ENCODE results near the gene RHD. TPM values are rescaled to one million over a fixed set of nuclear protein-coding genes. Genes with fewer than 3 reads are reported as not detected.
A peak's percentile ranks its signal among the peaks of the same experiment; 100 is the strongest.

RHD gene
- total and polyA plus RNA-seq, 2 of the 4 experiments (the other 2 are of a cell fraction): not detected

DNA sequence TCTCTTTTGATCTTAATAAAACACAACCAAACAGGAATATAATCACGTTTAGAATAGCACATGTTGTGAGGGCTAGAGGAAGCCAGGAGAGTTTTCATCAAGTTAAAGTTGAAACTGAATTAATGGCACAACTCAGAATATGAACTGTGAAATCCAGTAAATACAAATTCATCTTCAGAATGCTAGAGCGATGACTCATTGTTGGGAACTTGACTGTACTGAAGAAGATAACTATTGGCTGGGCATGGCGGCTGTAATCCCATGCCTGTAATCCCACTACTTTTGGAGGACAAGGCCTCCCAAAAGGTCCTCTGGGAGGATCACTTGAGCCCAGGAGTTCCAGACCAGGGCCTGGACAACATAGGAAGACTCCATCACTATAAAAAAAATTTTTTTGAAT, 48.8 kb upstream of the RHD start:
- no peak overlapping the region for H2AK5ac ChIP-seq (ENCODE audit: low read depth, low read length)
- H3K23ac ChIP-seq (ENCODE audit: low read depth, low read length): no peak overlapping the region
- no peak overlapping the region for H2BK20ac ChIP-seq (ENCODE audit: low read depth, low read length)
- CTCF ChIA-PET: no interaction called here
- H3K9me3 ChIP-seq (ENCODE audit: control insufficient read depth, insufficient read depth, low read length): no peaks in the 10 kb centered on the region
- no peak overlapping the region for H3K4ac ChIP-seq (ENCODE audit: low read depth, low read length)
- no peak overlapping the region for H2BK120ac ChIP-seq (ENCODE audit: low read depth, low read length)
- WGBS, 2 experiments (ENCODE audit: extremely low coverage in 2 of 2, insufficient read length in 1 of 2): no CpG with 5 or more reads among the region's 3 CpGs
- no peak for TF ChIP-seq RCOR1 (IDR thresholded peaks at IDR 0.05; ENCODE audit: insufficient replicate concordance, low read length)
- TF ChIP-seq MAZ (IDR thresholded peaks at IDR 0.05; ENCODE audit: borderline replicate concordance, low read depth, low read length): no peak
- TF ChIP-seq SMC3 (IDR thresholded peaks at IDR 0.05; ENCODE audit: low read depth, low read length): no peak
- TF ChIP-seq FOS (IDR thresholded peaks at IDR 0.05; ENCODE audit: low read depth, low read length): peak; percentile 68
- no peak for TF ChIP-seq RFX5 (IDR thresholded peaks at IDR 0.05; ENCODE audit: low read depth, low read length)
- TF ChIP-seq MAFK (IDR thresholded peaks at IDR 0.05; ENCODE audit: low read depth, low read length): no peak
- TF ChIP-seq, protein P1, sequence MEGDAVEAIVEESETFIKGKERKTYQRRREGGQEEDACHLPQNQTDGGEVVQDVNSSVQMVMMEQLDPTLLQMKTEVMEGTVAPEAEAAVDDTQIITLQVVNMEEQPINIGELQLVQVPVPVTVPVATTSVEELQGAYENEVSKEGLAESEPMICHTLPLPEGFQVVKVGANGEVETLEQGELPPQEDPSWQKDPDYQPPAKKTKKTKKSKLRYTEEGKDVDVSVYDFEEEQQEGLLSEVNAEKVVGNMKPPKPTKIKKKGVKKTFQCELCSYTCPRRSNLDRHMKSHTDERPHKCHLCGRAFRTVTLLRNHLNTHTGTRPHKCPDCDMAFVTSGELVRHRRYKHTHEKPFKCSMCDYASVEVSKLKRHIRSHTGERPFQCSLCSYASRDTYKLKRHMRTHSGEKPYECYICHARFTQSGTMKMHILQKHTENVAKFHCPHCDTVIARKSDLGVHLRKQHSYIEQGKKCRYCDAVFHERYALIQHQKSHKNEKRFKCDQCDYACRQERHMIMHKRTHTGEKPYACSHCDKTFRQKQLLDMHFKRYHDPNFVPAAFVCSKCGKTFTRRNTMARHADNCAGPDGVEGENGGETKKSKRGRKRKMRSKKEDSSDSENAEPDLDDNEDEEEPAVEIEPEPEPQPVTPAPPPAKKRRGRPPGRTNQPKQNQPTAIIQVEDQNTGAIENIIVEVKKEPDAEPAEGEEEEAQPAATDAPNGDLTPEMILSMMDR (conservative IDR thresholded peaks at IDR 0.05; ENCODE audit: low read depth, low read length): no peak
- no peak for TF ChIP-seq CEBPB (IDR thresholded peaks at IDR 0.05; ENCODE audit: low read depth, low read length)
- H3K56ac ChIP-seq (ENCODE audit: extremely low read depth, insufficient read depth, low read length): no peak overlapping the region
- intact Hi-C loops (cut with micrococcal nuclease): loop anchor here (10.0 kb wide), 1 partner anchor 579 kb away; the partner anchor contains the start of gene SRRM1
- no peak overlapping the region for H4K8ac ChIP-seq (ENCODE audit: low read depth in 2 of 2, low read length in 2 of 2)
- no peak overlapping the region for H3K4me3 ChIP-seq (ENCODE audit: insufficient read depth, low read depth, low read length)
- H3K27ac ChIP-seq (ENCODE audit: insufficient read depth, low read length): no peak overlapping the region
- no peaks in the 10 kb centered on the region for H3K9me1 ChIP-seq (ENCODE audit: insufficient read depth, low read length)
- no peak overlapping the region for H4K91ac ChIP-seq (ENCODE audit: insufficient read depth, low read depth, low read length)
- no peaks in the 10 kb centered on the region for H3K4me1 ChIP-seq (ENCODE audit: control insufficient read depth, insufficient read depth, low read length)
- H3K27me3 ChIP-seq (ENCODE audit: control insufficient read depth, insufficient read depth, low read length): no peaks in the 10 kb centered on the region
- no peak overlapping the region for H4K5ac ChIP-seq (ENCODE audit: low read depth, low read length)
- no peaks in the 10 kb centered on the region for H4K20me1 ChIP-seq (ENCODE audit: insufficient read depth, low read length)
- POLR2A ChIA-PET (ENCODE audit: unreplicated experiment): no interaction called here
- H3K14ac ChIP-seq (replicated peaks; ENCODE audit: low read depth, low read length): no peak overlapping the region
- H3K4me2 ChIP-seq (ENCODE audit: low read depth, low read length): no peak overlapping the region
- dilution Hi-C loops (cut with HindIII; ENCODE audit: low sequenced_read_pairs, unreplicated experiment): loop anchor here (25.0 kb wide), 1 partner anchor 561 kb away; no protein-coding TSS in a partner anchor
- ATAC-seq (ENCODE audit: low read depth): peak; percentile 48
- in situ Hi-C loops (cut with MboI; ENCODE audit: low sequenced_read_pairs): no loop called here
- H2BK5ac ChIP-seq (ENCODE audit: low read depth, low read length, poor library complexity, severe bottlenecking): no peak overlapping the region
- no peak overlapping the region for H3K9ac ChIP-seq (ENCODE audit: low read depth, low read length)
- peaks cover 36% of the 10 kb centered on the region for H3K36me3 ChIP-seq (ENCODE audit: control insufficient read depth, insufficient read depth, low read length)
- H2AK9ac ChIP-seq (replicated peaks; ENCODE audit: low read depth, low read length, poor library complexity): no peak overlapping the region
- peak; percentile 56 for DNase-seq
- no peak overlapping the region for H2BK15ac ChIP-seq (ENCODE audit: low read depth, low read length)
- peaks cover 0 to 7% of the 10 kb centered on the region in 2 experiments; a peak in 1 of 4 replicates for H3K79me1 ChIP-seq (ENCODE audit: low read depth in 1 of 2, low read length in 2 of 2)
- H3K18ac ChIP-seq (ENCODE audit: low read depth, low read length): no peak overlapping the region
- no TSS peak for BruUV-seq (replicated peaks)
- H2AFZ ChIP-seq (replicated peaks; ENCODE audit: low read length, poor library complexity): no peak overlapping the region

Measured in IMR-90 (cell line).